GM12864 (cell line): ENCODE measurements around the gene NPAS1.

Experiments
- DNase-seq: peaks from one replicate; pipeline ENCODE4 v3.0.0-alpha.2; 2011; ENCODE audit warnings: low read depth
- H3K4me3 ChIP-seq: 2 replicates; pipeline ENCODE4 v1.5.1; 2011; ENCODE audit warnings: mild to moderate bottlenecking, low read depth, low read length, control low read depth
- CTCF ChIP-seq: IDR thresholded peaks from 2 replicates; pipeline ENCODE4 v1.5.1; 2011; ENCODE audit warnings: low read depth, mild to moderate bottlenecking, moderate library complexity, low read length, control low read depth, inconsistent platforms; ENCODE audit errors: missing control alignments

NPAS1 gene

GRCh38 chr19:46975925-46976782 is 43.5 kb upstream of the NPAS1 start:
- DNase-seq = no peak
- TF ChIP-seq CTCF = no peak

GRCh38 chr19:46976845-46977320 is 42.8 kb upstream of the NPAS1 start:
- H3K4me3 ChIP-seq = no peak overlapping the region
- no peak for TF ChIP-seq CTCF
- no peak for DNase-seq

More at GRCh38 chr19:46975925-46976782, 43.5 kb upstream of the NPAS1 start:
- H3K4me3 ChIP-seq = no peak overlapping the region

- H3K4me3 ChIP-seq = no peak overlapping the region
- TF ChIP-seq CTCF = no peak
- no peak for DNase-seq
Measured at GRCh38 chr19:46977548-46977947, 42.1 kb upstream of the NPAS1 start.

GRCh38 chr19:46978171-46978869 is 41.3 kb upstream of the NPAS1 start:
- TF ChIP-seq CTCF = no peak
- DNase-seq = no peak

GRCh38 chr19:46979126-46980105 is 40.2 kb upstream of the NPAS1 start:
- no peak for TF ChIP-seq CTCF
- no peak overlapping the region for H3K4me3 ChIP-seq
- DNase-seq = no peak

More at GRCh38 chr19:46978171-46978869, 41.3 kb upstream of the NPAS1 start:
- H3K4me3 ChIP-seq = no peak overlapping the region

GRCh38 chr19:46980761-46981160 is 38.9 kb upstream of the NPAS1 start:
- no peak overlapping the region for H3K4me3 ChIP-seq
- no peak for TF ChIP-seq CTCF
- DNase-seq = no peak
